Mucosa of stomach (tissue), 1 donor: ENCODE results near the gene ACSL1.

Experiments
- H3K27me3 ChIP-seq: one replicate; pipeline ENCODE4 v1.7.0; 2013; ENCODE audit warnings: mild to moderate bottlenecking, low read length; ENCODE audit not compliant: control insufficient read depth, insufficient read depth
- H3K36me3 ChIP-seq: one replicate; pipeline ENCODE4 v1.7.0; 2013; ENCODE audit warnings: low read length; ENCODE audit not compliant: control insufficient read depth, insufficient read depth
- H3K4me1 ChIP-seq: one replicate; pipeline ENCODE4 v1.7.0; 2013; ENCODE audit warnings: mild to moderate bottlenecking, low read length; ENCODE audit not compliant: control insufficient read depth, insufficient read depth
- H3K4me3 ChIP-seq: one replicate; pipeline ENCODE4 v1.7.0; 2013; ENCODE audit warnings: low read length
- H3K9ac ChIP-seq: one replicate; pipeline ENCODE4 v1.7.0; 2013; ENCODE audit warnings: mild to moderate bottlenecking, low read length, moderate library complexity
- H3K9me3 ChIP-seq: one replicate; pipeline ENCODE4 v1.7.0; 2013; ENCODE audit warnings: mild to moderate bottlenecking, low read length, moderate library complexity; ENCODE audit not compliant: control insufficient read depth
- donor health status: Pancreatic carcinoma.

Gene ACSL1

GRCh38 chr4:184836613-184837012, 10.8 kb upstream of the ACSL1 start:
- Histone ChIP-seq H3K9me3 (no peaks in the 10 kb centered on the region), H3K9ac (no peak overlapping the region), H3K27me3 (no peaks in the 10 kb centered on the region), H3K4me1 (peaks cover 9% of the 10 kb centered on the region), H3K4me3 (no peak overlapping the region), H3K36me3 (no peaks in the 10 kb centered on the region)

DNA sequence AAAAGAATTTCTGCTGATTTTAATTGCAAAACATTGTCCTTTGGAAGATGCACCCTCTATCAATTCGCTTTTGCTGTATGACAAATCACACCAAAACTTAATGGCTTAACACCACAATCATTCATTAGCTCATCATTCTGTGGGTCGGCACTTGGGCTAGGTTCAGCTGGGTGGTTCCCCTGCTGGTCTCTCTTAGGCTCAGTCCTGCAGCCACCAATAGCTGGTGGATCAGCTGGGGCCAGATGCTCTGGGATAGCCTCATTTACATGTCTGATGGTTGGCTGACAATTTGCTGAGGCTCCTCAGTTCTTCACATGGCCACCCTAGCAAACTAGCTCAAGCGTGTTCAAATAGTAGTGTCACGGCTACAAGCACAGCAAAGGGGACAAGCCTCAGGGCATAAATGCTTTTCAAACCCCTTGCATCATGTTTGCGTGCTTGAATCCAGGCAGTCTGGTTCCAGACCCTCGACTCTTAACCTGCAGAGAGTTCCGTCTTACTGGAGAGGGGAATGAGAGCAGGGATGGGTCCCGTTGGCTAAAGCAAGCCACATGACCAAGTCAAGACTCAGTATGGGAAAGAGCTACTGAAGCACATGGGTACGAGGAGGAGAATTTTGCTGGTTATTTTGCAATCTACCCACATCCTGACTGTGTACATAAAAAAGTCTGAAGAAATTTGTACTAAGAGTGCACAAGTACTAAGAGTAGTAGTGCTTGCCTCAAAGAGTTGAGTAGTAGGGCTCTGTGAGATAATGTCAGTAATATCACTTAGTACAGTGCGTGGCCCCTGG, 7.5 kb upstream of the ACSL1 start:
- Histone ChIP-seq H3K27me3 (no peaks in the 10 kb centered on the region), H3K4me3 (no peak overlapping the region)

DNA sequence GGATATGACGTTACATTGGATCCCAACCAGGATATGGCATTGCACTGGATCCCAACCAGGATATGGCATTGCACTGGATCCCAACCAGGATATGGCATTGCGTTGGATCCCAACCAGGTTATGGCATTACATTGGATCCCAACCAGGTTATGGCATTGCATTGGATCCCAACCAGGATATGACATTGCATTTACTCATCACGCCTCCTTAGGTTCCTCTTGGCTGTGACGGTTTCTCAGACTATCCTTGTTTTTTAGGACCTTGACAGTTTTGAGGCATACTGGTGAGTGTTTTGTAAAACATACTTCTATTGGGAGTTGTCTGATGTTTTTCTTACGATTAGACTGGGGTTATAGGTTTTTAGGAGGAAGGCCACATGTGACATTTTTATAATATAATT, 5.4 kb upstream of the ACSL1 start:
- Histone ChIP-seq H3K27me3 (peaks cover 4% of the 10 kb centered on the region), H3K4me3 (no peak overlapping the region), H3K36me3 (no peaks in the 10 kb centered on the region), H3K9ac (no peak overlapping the region), H3K4me1 (peaks cover 8% of the 10 kb centered on the region), H3K9me3 (no peaks in the 10 kb centered on the region)

More for the DNA sequence above, 7.5 kb upstream of the ACSL1 start:
- no peaks in the 10 kb centered on the region for H3K9me3 ChIP-seq
- no peak overlapping the region for H3K9ac ChIP-seq
- no peaks in the 10 kb centered on the region for H3K36me3 ChIP-seq
- H3K4me1 ChIP-seq, result peaks cover 2% of the 10 kb centered on the region

- no peaks in the 10 kb centered on the region for H3K9me3 ChIP-seq
- H3K36me3 ChIP-seq, result no peaks in the 10 kb centered on the region
- peaks cover 8% of the 10 kb centered on the region for H3K4me1 ChIP-seq
- peak overlapping the region; percentile 55 for H3K9ac ChIP-seq
- peaks cover 4% of the 10 kb centered on the region for H3K27me3 ChIP-seq
- no peak overlapping the region for H3K4me3 ChIP-seq
These were observed 1.0 kb upstream of the ACSL1 start for GRCh38 chr4:184826691-184827270.

GRCh38 chr4:184825141-184825895, 450 bp downstream of the ACSL1 start:
- Histone ChIP-seq H3K9ac (peak overlapping the region; percentile 1), H3K4me3 (no peak overlapping the region), H3K36me3 (no peaks in the 10 kb centered on the region), H3K27me3 (peaks cover 4% of the 10 kb centered on the region), H3K9me3 (no peaks in the 10 kb centered on the region), H3K4me1 (peaks cover 8% of the 10 kb centered on the region)

- Histone ChIP-seq H3K36me3 (no peaks in the 10 kb centered on the region), H3K4me3 (no peak overlapping the region), H3K9me3 (no peaks in the 10 kb centered on the region), H3K27me3 (peaks cover 4% of the 10 kb centered on the region), H3K9ac (peak overlapping the region; percentile 1), H3K4me1 (peaks cover 8% of the 10 kb centered on the region)
These were observed 1.0 kb downstream of the ACSL1 start for GRCh38 chr4:184824776-184825084.

DNA sequence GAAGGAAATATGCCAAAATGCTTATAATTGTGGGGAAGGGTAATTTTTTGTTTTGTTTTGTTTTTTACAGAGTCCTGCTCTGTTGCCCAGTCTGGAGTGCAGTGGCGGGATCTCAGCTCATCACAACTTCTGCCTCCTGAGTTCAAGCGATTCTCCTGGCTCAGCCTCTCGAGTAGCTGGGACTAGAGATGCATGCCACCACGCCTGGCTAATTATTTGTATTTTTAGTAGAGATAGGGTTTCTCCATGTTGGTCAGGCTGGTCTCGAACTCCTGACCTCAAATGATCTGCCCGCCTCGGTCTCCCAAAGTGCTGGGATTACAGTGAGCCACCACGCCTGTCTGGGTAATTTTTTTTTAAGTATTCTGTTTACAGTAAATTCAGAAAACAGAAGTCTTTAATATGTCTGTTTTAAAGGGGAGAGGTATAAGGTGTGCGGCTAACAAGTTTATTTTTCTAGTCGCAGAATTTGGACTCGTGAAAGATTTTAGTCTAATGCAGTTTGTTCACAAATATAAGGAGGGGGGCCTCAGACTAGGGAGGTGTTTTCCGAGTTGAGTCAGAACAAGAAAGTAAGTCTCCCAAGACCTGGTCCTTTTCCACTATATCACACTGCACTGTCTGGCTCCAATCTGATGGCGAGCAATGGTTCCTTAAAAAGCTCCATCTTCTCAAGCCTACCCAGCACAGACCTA, 1.5 kb downstream of the ACSL1 start:
- Histone ChIP-seq H3K4me1 (peaks cover 8% of the 10 kb centered on the region), H3K9ac (no peak overlapping the region), H3K4me3 (no peak overlapping the region), H3K36me3 (no peaks in the 10 kb centered on the region), H3K9me3 (no peaks in the 10 kb centered on the region), H3K27me3 (peaks cover 4% of the 10 kb centered on the region)

DNA sequence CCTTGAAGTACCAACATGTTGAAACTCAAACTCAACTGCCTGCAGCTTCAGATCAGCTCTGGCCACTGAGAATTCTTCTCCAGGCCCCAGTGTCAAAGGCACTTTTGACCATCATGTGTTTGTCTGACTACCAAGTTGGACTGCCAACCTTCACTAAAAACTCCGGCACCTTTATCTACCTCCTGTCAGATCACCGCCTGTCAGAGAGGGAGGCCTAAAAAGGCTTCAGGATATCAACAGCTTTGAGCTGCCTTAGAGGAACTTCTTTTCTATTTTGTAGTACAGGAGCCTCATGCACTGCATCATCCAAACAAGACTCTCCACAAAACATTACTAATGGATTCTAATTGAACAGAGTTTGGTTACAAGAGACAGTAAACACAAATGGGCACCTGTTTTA, 2.8 kb downstream of the ACSL1 start:
- Histone ChIP-seq H3K9me3 (no peaks in the 10 kb centered on the region), H3K4me1 (peaks cover 8% of the 10 kb centered on the region), H3K27me3 (peaks cover 4% of the 10 kb centered on the region), H3K9ac (no peak overlapping the region), H3K4me3 (no peak overlapping the region), H3K36me3 (no peaks in the 10 kb centered on the region)

- Histone ChIP-seq H3K9me3 (no peaks in the 10 kb centered on the region), H3K4me3 (no peak overlapping the region), H3K27me3 (peaks cover 4% of the 10 kb centered on the region), H3K9ac (no peak overlapping the region), H3K36me3 (no peaks in the 10 kb centered on the region), H3K4me1 (peaks cover 8% of the 10 kb centered on the region)
These were observed 3.4 kb downstream of the ACSL1 start for GRCh38 chr4:184822356-184822755.

- Histone ChIP-seq H3K4me1 (no peaks in the 10 kb centered on the region), H3K4me3 (no peak overlapping the region), H3K9ac (no peak overlapping the region), H3K9me3 (no peaks in the 10 kb centered on the region), H3K36me3 (no peaks in the 10 kb centered on the region), H3K27me3 (peaks cover under 1% of the 10 kb centered on the region)
These were observed 4.5 kb downstream of the ACSL1 start for GRCh38 chr4:184821242-184821641.

GRCh38 chr4:184819786-184820185, 6.0 kb downstream of the ACSL1 start:
- Histone ChIP-seq H3K4me1 (peaks cover 14% of the 10 kb centered on the region), H3K36me3 (no peaks in the 10 kb centered on the region), H3K9me3 (no peaks in the 10 kb centered on the region), H3K27me3 (no peaks in the 10 kb centered on the region), H3K4me3 (no peak overlapping the region), H3K9ac (no peak overlapping the region)

- Histone ChIP-seq H3K4me3 (no peak overlapping the region), H3K9ac (no peak overlapping the region), H3K27me3 (no peaks in the 10 kb centered on the region), H3K36me3 (no peaks in the 10 kb centered on the region), H3K9me3 (no peaks in the 10 kb centered on the region), H3K4me1 (peaks cover 25% of the 10 kb centered on the region)
These were observed 7.6 kb downstream of the ACSL1 start for GRCh38 chr4:184818216-184818564.
